ENCODE results near the gene UBE2R2. TPM values are rescaled to one million over a fixed set of nuclear protein-coding genes. Genes with fewer than 3 reads are reported as not detected.
"Not testable (repeated sequence)": the region's sequence is repeated elsewhere in the genome, so short reads cannot be mapped to it uniquely, and the experiment has no call there.

The UBE2R2 gene
- total and polyA plus RNA-seq, 12 donors = 15.8 to 47.9 (median 41.4) TPM

DNA sequence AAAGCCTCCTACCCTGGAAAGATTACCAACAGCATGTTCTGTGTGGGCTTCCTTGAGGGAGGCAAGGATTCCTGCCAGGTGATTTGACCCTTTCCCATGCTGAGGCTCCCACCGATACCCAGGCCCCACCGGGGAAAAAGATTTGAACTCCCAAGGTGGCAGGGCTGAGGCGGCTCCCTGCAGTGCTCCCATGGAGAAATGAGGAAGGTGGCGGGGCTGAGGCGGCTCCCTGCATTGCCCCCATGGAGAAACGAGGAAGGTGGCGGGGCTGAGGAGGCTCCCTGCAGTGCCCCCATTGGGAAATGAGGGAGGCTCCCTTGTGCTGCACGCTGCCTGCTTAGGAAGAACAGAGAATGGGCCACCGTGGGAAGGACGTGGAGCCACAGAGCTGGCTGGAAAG, 18.4 kb upstream of the UBE2R2 start:
- DNase-seq = no peak
- H3K36me3 ChIP-seq = no peaks in the 10 kb centered on the region
- intact Hi-C loops (cut with DNase I) = no loop called here
- no peak for TF ChIP-seq CTCF (IDR thresholded peaks at IDR 0.05)
- no peak overlapping the region for H3K27ac ChIP-seq
- 74 to 83% methylated on average over 10 of the region's 10 CpGs for WGBS, 2 donors
- peaks cover 0 to 7% (median 0%) of the 10 kb centered on the region in 11 donors for H3K9me3 ChIP-seq
- H3K27me3 ChIP-seq = peaks cover 0 to 2% (median 0%) of the 10 kb centered on the region in 7 donors
- H3K4me3 ChIP-seq = no peak overlapping the region
- ATAC-seq = no peak
- no peaks in the 10 kb centered on the region for H3K4me1 ChIP-seq

DNA sequence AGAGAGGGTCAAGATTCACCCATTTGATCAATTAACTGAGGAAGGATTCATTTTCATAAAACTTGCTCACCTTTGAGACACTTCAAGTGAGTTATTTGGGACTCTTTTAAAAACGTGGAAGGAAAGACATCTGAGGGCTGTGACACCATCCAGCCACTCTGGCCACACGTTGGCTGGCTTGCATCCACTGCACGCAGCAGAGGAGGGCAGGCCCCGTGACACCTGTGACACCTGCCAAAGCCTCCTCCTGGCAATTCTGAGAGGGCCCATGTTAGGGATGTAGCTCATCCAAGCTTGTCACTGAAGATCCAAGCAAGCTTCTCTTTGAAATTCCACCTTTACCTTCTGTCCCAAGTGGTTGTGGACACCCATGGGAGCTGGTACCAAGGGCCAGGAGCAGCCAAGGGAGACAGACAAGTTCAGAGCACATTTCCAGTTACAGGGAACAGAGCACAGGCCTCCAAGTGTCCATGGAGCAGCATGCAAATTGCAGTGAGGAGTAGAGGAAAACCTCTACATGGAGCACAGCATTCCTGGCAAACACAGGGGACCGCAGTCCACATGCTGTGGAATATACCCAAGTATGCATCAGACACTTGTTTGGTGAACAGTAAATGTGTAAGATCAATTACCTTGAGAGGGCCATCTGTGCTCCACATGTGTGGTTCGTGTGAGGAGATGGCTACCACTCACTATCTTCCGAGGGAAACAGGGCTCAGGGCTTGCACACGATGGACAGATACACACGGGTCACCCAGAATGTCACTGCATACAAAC, 16.8 kb upstream of the UBE2R2 start:
- 74 to 75% methylated on average over 9 of the region's 9 CpGs for WGBS, 2 donors
- ATAC-seq (no peak), DNase-seq (no peak)
- Histone ChIP-seq H3K27me3 (peaks cover 0 to 2% (median 0%) of the 10 kb centered on the region in 7 donors), H3K4me3 (no peak overlapping the region), H3K36me3 (no peaks in the 10 kb centered on the region), H3K9me3 (peaks cover 0 to 7% (median 0%) of the 10 kb centered on the region in 11 donors), H3K27ac (no peak overlapping the region), H3K4me1 (no peaks in the 10 kb centered on the region)
- no peak for TF ChIP-seq CTCF (IDR thresholded peaks at IDR 0.05)
- intact Hi-C loops (cut with DNase I) = no loop called here

GRCh38 chr9:33800886-33801285, 16.1 kb upstream of the UBE2R2 start:
- intact Hi-C loops (cut with DNase I) = no loop called here
- Histone ChIP-seq H3K4me1 (no peaks in the 10 kb centered on the region), H3K36me3 (no peaks in the 10 kb centered on the region), H3K9me3 (peaks cover 0 to 7% (median 0%) of the 10 kb centered on the region in 11 donors), H3K4me3 (no peak overlapping the region), H3K27ac (no peak overlapping the region), H3K27me3 (peaks cover 0 to 2% (median 0%) of the 10 kb centered on the region in 7 donors)
- ATAC-seq (no peak), DNase-seq (no peak)
- no peak for TF ChIP-seq CTCF (IDR thresholded peaks at IDR 0.05)
- WGBS, 2 donors = 52 to 85% methylated on average over 2 of the region's 2 CpGs

DNA sequence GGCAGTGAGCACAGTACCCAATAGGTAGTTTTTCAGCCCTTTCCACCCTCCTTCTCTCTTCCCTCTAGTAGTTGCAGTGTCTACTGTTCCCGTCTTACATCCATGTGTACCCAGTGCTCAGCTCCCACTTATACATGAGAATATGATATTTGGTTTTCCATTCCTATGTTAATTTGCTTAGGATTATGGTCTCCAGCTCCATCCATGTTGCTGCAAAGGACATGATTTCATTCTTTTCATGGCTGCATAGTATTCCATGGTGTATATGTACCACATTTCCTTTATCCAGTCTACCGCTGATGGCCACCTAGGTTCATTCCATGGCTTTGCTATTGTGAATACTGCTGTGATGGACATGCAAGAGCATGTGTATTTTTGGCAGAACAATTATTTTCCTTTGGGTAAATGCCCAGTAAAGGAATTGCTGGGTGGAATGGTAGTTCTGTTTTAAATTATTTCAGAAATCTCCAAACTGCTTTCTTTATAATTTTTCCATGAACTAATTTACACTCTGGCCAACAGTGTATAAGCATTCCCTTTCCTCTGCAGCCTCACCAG, 14.9 kb upstream of the UBE2R2 start:
- 98% methylated on average over 2 of the region's 2 CpGs for WGBS, 2 donors
- H3K4me3 ChIP-seq; H3K36me3 ChIP-seq; H3K27me3 ChIP-seq; H3K4me1 ChIP-seq; ATAC-seq; H3K27ac ChIP-seq; H3K9me3 ChIP-seq; DNase-seq; intact Hi-C loops (cut with DNase I): not testable (repeated sequence)

- H3K9me3 ChIP-seq; H3K27ac ChIP-seq; DNase-seq; H3K36me3 ChIP-seq; H3K27me3 ChIP-seq; H3K4me1 ChIP-seq; intact Hi-C loops (cut with DNase I); H3K4me3 ChIP-seq; ATAC-seq: not testable (repeated sequence)
- WGBS, 2 donors = 80 to 90% methylated on average over 3 of the region's 3 CpGs
These were observed 12.8 kb upstream of the UBE2R2 start for GRCh38 chr9:33804196-33804595.

- not testable (repeated sequence) for H3K9me3 ChIP-seq
- WGBS, 2 donors = 67 to 78% methylated on average over 2 of the region's 2 CpGs
These were observed 9.8 kb upstream of the UBE2R2 start for GRCh38 chr9:33807156-33807555.

GRCh38 chr9:33808979-33809322, 8.0 kb upstream of the UBE2R2 start:
- DNase-seq; ATAC-seq; H3K9me3 ChIP-seq; H3K36me3 ChIP-seq; H3K4me1 ChIP-seq; H3K27ac ChIP-seq; H3K4me3 ChIP-seq; intact Hi-C loops (cut with DNase I); H3K27me3 ChIP-seq: not testable (repeated sequence)
- 80 to 90% methylated on average over 1 of the region's 1 CpG for WGBS, 2 donors

More at GRCh38 chr9:33807156-33807555, 9.8 kb upstream of the UBE2R2 start:
- ATAC-seq = peak in 1 of 8 donors; percentile 19
- DNase-seq; intact Hi-C loops (cut with DNase I); H3K27me3 ChIP-seq; H3K4me3 ChIP-seq; H3K36me3 ChIP-seq; H3K4me1 ChIP-seq; H3K27ac ChIP-seq: not testable (repeated sequence)
